T47D (cell line): ENCODE data around the gene ZNF319.

Experiments
- DNase-seq, 2 experiments: peaks; one replicate each; pipeline versions ENCODE4 v3.0.0 to v3.0.0-alpha.2; 2011 to 2012; ENCODE audit warnings: low read depth in 1 of 2, low spot score in 1 of 2
- JUND ChIP-seq: IDR thresholded peaks from 2 replicates; pipeline ENCODE4 v1.6.1; 2012; ENCODE audit warnings: low read depth
- in situ Hi-C: cut with HindIII; loops from 2 replicates; pipeline ENCODE4 v1.10.0; 2016; ENCODE audit warnings: low sequenced_read_pairs, low pct_unique_long_range_greater_than_20kb

The ZNF319 gene

DNA sequence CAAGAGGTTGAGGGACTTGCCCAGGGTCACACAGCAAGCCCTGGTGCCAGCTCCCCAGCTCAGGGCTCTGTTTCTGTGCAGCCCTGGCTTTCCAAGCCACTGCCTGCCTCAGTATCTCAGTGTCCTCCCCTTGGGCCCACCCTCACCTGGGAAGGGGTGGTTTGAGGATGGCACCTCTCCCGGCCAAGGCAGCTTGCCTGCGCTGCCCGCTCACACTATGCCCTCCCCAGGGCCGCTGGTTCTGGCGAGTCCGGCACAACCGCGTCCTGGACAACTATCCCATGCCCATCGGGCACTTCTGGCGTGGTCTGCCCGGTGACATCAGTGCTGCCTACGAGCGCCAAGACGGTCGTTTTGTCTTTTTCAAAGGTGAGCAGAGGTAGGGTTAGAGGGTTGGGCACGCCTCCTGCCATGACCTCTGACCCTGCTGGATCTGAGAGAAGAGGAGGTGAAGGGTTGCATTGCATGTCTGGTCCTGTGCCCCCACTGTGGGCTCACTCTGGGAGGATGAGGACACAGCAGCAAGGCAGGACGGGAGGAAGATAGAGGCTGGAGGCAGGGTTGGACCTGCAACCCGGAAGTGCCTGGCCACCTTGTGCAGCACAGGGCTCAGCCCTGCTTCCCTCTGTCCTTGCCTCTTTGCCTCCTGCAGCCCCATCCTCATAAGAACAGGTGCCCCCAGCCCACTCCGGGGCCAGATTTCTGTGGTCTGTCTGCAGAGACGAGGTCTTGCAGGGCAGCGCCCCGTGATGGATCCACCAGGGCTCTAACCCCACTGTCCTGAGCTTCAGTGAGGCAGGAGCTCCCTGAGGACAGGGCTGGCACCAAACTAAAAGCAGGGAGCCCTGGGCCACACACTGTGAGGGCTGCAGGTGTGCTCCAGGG lies 41.8 kb upstream of the ZNF319 start:
- no peak for TF ChIP-seq JUND
- DNase-seq = no peak
- in situ Hi-C loops = no loop called here

DNA sequence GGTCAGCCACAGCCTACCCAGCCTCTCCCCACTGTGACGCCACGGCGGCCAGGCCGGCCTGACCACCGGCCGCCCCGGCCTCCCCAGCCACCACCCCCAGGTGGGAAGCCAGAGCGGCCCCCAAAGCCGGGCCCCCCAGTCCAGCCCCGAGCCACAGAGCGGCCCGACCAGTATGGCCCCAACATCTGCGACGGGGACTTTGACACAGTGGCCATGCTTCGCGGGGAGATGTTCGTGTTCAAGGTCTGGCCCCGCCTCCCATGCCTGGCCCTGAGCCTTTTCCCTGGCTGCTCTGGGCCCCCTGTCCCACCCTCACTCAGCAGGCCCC lies 41.1 kb upstream of the ZNF319 start:
- no peak for TF ChIP-seq JUND
- in situ Hi-C loops = no loop called here

DNA sequence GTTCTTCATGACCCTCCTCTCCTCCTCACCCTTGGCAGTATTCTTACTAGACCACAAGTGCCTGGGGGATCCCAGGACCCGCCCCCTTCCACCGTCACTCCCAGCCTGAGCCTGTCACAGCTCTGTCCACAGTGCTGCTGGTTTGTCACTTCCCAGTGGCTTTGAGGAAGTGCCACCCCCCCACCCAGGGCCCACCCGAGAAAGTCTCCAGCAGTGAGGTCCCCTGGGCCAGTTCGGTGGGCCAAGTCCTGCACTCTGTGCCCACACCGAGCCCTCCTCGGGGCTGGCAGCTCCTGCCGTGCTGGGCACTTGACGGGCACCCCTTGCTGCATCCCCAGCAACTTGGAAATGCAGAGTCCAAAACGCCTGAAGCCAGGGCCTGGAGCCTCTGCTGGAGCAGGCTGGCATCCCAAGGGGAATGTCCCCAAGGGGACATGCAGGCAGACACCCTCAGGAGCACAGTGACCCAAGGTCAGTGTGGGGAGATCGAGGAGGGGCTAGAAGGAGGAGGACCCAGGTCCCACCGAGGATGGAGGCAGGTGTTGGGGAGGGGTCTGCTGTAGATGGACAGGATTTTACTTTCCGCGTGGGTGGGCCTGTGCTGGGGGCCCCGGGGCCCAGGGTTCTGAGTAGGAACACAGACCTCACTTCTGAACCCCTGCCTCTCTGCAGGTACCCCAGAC lies 40.6 kb upstream of the ZNF319 start:
- no peak for DNase-seq
- no peak for TF ChIP-seq JUND
- in situ Hi-C loops = no loop called here

More for the DNA sequence above, 41.1 kb upstream of the ZNF319 start:
- no peak for DNase-seq

DNA sequence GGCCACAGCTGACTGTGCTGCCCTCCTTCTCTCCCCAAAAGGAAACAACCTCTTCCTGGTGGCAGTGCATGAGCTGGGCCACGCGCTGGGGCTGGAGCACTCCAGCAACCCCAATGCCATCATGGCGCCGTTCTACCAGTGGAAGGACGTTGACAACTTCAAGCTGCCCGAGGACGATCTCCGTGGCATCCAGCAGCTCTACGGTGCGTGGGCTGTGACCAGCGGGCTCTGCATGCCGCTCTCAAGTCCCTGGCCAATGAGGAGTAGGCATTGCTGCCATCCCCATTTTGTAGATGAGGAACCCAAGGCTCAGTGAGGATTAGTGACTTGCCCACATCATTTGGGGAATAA lies 40.0 kb upstream of the ZNF319 start:
- in situ Hi-C loops = no loop called here
- no peak for DNase-seq
- TF ChIP-seq JUND = no peak

DNA sequence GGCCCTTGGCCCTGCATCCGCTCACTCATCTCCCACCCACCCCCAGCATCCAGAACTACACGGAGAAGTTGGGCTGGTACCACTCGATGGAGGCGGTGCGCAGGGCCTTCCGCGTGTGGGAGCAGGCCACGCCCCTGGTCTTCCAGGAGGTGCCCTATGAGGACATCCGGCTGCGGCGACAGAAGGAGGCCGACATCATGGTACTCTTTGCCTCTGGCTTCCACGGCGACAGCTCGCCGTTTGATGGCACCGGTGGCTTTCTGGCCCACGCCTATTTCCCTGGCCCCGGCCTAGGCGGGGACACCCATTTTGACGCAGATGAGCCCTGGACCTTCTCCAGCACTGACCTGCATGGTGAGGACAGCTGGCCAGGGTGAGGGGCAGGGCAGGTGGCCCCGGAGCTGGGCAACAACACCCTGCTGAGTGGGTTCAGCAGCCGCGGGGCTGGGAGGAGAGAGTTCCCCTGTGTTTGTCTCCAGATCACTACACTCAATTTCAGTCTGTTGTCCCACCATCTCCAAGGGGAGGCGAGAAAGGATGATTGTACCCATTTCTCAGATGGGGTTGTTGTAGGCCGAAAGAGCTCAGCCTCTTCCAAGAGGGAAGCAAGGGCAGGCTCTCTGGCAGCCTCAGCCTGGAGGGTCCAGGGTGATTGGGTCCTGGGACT lies 39.5 kb upstream of the ZNF319 start:
- no peak for TF ChIP-seq JUND
- in situ Hi-C loops = no loop called here
- DNase-seq = no peak

DNA sequence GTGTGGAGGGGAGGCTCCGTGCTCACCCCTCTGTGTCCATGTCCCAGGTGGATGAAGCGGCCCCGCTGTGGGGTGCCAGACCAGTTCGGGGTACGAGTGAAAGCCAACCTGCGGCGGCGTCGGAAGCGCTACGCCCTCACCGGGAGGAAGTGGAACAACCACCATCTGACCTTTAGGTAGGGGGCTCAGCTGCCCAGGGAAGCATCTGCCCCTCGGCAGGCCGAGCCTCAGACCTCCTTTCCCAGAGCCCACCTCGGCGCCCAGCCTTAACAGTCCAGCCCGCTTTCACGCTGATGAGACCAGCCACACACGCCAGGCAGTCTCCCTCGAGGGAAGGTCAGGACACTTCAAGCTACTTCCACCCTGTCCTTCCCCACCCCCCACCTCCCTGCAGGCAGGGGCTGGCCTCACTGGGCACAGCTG lies 37.8 kb upstream of the ZNF319 start:
- TF ChIP-seq JUND = no peak
- in situ Hi-C loops = no loop called here
- no peak for DNase-seq

DNA sequence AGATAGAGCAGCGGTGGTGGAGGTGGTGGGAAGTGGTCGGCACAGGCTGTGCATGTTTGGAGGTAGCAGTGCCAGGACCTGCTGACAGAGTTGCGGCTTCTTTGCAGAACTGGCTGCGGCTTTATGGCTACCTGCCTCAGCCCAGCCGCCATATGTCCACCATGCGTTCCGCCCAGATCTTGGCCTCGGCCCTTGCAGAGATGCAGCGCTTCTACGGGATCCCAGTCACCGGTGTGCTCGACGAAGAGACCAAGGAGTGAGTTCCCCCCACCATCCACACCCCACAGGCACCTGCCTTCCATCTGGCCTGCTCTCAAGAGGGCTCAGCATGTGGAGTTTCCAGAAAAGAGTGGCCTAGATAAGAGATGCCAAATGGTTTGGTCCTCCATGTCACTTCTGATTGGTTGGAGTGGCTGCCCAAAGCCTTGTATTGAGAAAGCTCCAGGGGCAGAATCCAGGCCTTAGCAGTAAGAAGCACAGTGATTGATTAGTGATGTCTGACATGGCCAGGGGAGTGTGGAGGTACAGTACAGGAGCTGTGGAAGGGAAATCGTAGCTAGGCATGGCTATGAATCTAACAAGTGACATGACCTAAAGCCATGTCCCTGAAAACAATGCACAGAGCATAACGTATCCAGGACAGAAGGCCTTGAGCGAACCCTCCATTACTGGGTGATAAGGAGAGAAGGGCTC lies 37.0 kb upstream of the ZNF319 start:
- no peak for TF ChIP-seq JUND
- in situ Hi-C loops = no loop called here
- DNase-seq = no peak

DNA sequence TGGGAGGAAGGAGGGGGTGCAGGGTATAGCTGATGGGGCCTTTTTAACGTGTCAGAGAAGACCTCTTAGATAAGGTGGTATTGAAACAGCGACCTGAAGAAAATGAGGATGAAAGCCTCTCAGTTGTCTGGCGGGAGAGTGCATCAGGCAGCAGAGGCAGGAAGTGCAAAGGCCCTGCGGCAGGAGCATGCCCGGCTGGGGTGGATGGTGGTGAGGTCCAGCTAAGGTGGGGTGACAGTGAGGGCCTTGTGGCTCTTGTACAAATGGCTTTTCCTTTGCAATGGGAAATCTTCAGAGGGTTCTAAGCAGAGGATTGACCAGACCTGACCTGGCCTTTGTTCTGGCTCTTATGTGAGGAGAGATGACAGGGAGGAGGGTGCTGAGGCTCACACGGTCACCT lies 36.5 kb upstream of the ZNF319 start:
- no peak for DNase-seq
- in situ Hi-C loops = no loop called here

DNA sequence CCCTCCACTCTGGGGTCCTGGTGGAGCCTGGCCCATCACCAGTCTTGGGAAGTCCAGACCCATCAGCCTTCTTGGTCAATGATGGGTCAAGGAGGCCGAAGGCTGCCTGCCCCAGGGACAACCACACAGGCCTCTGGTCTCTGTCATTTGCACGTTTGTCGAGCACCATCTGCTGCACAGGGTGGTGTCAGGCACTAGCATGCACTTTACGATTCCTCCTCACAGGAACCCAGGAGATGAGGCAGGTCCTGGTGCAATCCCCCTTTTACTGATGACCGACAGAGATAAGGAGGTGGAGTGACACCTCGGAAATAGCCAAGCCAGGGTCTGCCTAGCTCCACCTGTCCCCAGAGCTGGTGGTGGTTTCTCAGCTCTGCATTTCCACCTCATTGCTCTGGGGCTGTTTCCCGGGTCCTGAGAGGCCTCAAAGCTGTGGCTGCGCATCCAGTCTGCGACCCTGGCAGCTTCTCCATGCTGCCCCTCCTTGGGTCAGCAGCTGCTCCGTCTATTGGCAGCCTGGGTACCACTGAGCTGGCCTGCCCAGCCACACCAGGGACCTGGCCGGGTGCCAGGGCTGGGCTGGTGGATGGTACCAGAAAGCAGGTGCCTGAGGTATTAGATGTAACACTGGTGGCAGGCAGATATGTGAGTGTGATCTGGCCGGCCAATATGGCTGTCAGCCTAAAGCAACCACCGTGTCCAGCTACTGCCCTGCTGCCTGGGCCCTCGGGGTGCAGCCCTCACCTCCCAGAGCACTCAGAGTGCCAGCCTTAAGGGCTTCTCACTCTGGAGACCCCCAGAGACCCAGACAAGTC lies 35.1 kb upstream of the ZNF319 start:
- DNase-seq = no peak
- in situ Hi-C loops = no loop called here
- no peak for TF ChIP-seq JUND

More for the DNA sequence above, 36.5 kb upstream of the ZNF319 start:
- no peak for TF ChIP-seq JUND

DNA sequence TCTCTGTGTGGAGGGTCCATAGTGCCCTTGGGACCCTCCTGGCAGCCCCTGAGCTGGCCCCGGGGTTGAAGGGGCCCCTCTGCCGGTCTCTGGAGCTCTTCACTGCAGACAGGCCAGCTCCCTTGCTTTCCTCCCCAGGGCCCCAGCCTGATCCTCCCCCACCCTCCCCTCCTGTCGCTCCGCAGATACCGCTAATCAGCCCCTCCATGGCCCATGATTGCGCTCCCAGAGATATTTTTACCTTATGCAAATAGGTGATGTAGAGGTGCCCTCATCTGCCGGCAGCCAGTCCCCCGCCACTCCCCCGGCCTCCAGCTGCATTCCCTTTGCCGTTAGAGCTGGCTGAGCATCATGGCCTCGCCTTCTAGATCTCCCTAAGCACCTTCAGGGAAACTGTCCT lies 34.3 kb upstream of the ZNF319 start:
- TF ChIP-seq JUND = no peak
- in situ Hi-C loops = no loop called here
- no peak for DNase-seq

DNA sequence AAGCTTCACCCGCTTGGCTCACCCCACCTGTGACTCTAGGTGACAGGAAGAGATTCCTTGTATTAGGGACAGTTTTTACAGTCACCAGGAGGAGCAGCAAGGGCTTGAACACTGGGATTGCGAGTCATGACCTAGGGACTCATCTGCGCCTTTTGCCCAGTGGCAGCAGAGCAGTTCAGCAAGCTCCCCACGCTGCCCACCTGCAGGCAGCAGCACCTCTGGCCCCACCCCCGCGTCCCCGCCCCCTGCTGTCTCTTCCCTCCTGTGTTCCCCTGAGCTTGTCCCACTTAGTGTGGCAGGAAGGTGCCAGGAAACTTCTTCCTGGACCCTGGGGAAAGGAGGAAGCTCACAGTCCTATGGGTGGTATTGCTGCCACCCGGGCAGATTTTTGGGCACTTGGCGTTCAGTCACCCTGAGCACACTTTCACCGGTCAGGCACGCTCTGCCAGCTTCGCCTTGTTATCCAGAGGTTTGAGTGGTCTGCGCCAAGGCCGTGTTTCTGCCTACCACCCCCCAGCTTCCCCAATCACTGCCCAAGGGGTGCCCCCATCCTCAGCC lies 33.7 kb upstream of the ZNF319 start:
- DNase-seq = no peak
- in situ Hi-C loops = no loop called here
- no peak for TF ChIP-seq JUND
